ENCODE measurements around the gene KLK11.

Gene KLK11, protein sequence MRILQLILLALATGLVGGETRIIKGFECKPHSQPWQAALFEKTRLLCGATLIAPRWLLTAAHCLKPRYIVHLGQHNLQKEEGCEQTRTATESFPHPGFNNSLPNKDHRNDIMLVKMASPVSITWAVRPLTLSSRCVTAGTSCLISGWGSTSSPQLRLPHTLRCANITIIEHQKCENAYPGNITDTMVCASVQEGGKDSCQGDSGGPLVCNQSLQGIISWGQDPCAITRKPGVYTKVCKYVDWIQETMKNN

DNA sequence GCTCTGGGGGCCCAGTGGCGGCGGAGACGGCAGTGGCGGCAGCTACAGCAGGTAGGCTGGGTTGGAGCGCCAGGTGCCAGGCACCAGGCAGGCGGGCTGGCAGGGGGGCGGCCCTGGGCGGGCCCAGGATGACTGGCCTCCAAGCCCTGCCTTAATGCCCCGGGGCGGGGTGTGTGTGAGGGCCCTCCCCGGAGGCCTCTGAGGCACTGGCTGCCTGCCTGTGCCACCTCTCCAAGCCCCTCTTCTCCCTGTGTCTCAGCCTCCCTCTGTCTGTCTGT is at the start of gene KLK11:
TSS of gene KLK11 (minus strand) at position 63 of the 278 bp plus-strand sequence. CDS start 985 bp downstream, outside the sequence.
- no peak for DNase-seq (ENCODE audit: low read depth)

DNA sequence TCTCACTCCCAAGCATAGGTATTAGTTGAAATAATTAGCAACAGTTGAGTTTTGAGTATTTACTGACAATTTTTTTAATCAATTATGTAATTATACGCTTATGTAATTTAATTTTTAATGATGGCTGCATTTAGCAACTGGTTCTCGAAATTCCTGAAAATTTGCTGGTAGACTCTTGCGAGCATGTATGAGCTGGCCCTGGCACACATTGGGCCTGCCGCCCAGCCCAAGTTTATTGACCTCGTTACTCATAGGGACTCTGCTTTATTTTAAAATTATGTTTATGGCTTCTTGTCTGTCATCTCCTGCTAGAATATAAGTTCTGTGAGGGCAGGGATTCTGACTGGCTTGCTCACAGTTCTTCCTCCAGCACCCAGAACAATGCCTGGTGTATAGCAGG is 49.6 kb upstream of the KLK11 start:
- DNase-seq (ENCODE audit: low read depth), result no peak

DNA sequence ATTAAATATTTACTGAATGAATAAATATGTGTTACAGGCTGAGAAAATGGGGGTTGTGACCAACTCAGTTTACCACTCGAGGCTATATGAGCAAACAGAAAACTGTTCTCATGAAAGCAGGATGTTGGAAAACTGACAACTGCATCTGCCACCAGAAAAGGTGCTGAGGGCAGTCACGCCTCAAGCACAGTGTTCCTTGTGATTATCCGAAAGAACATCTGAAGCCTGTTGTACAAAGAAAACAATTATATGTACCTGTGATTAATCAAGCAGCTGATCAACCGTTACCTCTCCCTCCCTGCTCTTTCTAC is 44.6 kb upstream of the KLK11 start:
- no peak for DNase-seq (ENCODE audit: low read depth)

DNA sequence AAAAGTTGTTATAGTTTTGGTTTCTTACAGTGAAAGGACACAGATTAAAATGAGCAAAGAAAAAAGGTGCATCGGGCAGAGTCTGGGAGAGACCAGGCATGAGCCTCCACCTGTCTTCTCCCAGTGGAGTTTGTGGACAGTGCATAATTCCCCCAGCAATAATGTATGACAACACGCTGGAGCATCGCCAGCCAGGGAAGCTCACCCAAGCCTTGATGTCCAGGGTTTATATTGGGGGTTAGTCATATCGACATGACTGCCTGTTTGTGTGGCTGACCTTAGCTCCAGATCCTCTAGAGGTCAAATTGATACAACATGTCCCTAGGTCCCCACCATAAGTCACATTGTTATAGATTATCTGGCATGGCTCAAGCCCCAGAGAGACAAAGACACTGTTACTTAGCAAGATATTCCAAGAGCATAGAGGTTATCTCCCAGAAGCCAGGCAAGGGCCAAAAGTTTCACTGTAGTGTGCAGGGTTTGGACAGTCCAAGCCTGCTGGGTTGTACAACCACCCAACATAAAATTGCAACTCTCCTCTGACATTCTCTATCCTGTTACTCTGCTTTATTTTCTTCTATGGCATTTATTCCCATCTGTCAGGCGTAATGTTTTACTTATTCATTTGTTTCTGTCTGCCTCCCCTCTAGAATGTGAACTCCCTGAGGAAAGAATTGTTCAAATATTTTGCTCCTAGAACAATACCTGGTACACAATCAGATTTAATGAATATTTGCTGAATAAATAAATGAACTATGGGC is 44.1 kb upstream of the KLK11 start:
- no peak for DNase-seq (ENCODE audit: low read depth)

DNA sequence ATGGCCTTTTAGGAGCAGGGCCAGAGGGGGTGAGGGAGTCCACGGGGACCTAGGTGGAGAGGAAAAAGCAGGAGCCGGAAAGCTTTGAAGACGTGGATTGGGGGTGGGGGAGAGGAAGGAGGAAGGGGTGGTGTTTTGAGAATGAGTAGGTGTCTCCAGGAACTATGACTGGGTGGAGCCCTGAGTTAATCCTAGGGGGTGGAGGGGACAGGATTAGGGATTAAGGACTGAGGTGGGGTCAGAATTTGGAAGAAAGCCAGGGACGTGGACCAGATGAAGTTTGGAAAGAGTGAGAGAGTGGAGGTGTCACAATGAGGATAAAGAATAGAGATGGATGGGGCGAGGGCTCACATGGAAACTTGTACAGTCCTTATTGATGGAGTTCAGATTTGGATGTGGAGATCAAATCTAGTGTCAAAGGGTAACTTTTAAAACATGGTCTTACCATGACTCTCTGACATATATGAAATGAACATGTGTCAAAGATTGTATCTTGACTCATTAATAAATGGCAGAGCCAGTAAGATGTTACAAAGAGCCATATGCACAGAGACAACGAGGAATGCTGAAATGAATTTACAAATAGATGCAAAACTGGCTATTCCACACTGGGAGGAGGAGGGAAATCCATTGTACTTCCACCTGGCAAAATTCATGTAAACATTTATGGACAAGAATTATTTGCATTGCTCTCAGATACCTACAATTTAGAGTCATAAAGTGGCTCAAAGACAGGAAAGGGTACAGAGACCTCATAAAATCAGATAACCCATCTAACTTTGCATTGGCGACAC is 40.2 kb upstream of the KLK11 start:
- no peak for DNase-seq (ENCODE audit: low read depth)

DNA sequence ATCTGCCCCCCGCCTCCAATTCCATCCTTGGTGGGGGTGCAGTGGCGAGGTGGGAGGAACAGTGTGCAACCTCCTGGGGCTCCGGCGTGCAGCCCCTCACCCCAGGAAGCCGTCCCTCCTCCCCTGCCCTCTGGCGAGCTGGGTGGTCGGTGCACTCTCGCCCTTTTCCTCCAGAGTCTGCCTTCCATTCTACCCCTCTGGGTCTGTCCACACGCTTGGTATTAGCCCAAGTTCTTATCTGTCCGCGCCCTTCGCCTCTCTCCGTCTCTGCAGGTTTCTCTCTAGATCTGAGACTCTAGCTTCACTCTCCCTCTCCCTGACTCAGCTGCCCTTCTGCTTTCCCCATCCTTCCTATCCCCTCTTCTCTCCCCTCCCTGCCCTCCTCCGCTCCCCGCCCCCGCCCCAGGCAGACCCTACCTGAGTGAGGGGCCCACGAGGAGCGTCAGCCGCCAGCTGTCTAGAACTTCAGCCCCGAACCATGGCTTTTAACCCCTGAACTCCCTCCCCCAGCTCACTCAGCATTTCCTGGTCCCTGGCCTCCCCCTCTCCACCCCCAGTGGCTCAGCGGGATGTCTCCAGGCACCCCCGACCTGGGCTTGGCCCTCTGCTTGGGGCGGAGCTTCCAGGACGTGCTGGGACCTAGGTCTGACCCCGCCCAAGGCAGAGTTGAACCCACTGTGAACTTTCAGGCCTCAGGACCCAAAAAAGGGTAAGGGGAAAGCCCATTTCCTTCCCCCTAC is 39.0 kb upstream of the KLK11 start:
- no peak for DNase-seq (ENCODE audit: low read depth)

DNA sequence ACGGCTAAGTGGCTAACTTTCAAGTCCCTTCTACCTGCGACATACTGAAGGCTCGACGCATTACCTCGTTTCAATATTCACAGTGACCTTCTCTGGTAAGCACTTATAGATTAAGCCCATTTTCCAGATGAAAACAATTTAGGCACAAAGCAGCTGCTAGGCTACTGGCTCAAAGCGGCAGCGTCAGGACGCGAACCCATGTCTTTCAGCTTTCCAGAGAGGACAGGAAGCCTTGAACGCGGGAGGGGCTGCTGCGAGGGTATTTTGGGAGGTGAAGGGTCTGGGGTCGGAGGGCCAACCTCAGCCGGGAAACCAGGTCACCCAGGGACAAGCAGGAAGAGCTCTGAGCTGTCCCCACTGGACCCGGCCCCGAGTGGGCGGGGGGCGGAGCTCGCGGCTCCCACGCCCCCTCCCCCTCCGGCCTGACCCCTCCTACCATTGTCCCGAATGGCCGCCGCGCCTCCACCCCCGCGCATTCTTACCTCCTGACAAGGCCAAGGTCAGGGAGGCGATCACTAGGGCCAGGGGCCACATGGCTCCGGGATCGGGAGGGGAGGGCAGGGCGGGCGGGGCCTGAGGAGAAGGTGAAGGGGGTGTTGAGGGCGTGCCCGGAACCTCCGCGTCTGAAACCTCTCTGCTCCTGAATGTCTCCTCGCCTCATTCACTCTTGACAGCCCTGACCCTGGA is 38.3 kb upstream of the KLK11 start, which contains the start of gene KLK13:
TSS of gene KLK13 (minus strand) at position 559 of the 687 bp plus-strand sequence. CDS start at position 534, 25 bp downstream.
- no peak for DNase-seq (ENCODE audit: low read depth)

DNA sequence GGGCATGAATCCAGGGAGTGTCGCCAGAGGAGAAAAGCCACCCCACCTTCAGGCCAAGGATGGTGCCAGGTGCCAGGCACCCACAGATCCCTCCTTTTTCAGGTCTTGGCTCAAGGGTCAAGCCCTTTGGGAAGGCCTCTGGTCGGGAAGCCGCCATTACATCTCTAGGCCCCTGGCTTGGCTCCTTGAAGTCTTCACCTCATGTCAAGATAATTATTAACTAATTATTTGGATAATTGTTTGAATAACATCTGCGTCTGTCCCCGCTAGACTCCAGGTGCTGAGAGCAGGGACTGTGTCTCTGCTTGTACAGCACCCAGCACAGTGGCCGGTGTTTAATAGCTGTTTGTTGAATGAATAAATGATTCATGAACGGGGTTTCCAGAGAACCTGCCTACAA is 37.2 kb upstream of the KLK11 start:
- no peak for DNase-seq (ENCODE audit: low read depth)

DNA sequence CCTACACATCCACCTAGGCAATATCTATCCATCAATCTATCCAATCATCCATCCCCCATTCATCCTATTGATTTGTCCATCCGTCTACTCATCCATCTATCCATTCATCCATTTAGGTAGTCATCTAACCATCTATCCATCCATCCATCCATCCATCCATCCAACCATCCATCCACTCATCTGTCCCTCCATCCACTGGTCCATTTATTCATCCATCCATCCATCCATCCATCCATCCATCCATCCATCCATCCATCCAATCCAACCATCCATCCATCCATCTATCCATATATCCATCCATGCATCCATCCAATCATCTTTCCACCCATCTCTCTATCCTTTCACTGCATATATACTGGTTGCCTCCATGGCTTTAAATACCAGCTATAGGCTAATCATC is 34.6 kb upstream of the KLK11 start:
- DNase-seq (ENCODE audit: low read depth), result no peak

DNA sequence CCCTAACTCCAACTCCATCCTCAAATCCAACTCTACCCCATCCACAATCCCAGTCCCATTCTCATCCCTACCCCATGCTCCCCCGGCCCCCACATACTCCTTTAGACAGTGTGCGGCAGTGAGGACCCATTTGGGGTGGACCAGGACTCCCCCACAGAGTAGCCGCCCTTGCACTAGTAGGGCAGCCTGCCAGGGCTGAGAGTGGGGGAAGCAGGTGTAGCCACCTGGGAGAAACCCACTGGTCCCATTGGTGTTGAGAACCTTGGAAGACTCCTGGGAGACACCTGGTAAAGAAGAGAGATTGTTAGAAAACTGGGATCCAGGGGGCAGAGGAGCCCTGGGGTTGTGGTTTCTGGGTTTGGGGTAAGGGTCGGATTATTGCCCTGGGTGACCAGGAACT is 33.9 kb upstream of the KLK11 start:
- no peak for DNase-seq (ENCODE audit: low read depth)

DNA sequence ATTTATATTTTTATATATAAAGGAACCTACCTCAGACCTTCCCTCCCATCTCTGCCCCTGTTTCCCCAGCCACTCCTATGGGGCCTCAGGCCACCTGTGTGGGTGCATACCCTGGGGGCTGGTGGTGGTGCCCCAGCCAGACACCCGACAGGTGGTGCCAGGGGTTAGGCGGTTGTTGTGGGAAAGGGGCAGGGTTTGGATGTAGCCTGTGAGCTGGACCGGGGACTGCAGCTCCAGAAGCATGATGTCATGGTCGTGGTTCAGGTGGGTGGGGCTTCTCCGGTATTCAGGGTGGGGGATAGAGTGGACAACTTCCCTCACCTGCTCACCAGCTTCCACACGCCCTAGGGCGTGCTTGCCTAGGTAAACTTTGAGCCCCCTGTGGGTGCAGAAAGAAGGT is 33.3 kb upstream of the KLK11 start:
- no peak for DNase-seq (ENCODE audit: low read depth)

DNA sequence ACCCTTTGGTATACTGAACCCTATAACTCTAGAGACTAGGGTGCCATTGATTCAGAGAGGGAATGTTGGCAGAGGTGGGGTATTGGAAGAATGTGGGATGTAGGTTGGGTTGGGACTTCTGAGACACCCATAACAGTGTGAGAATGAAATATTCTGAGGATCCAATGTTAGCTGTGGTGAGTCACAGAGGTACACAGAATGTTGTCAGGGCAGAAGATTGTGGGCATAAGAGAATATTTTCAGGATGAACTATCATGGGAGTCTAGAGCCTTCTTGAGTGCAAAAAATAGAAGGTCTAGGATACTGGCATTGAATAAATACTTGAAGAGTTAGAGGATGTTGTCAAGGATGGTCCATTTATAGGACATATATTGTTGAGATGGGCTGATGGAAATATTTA is 29.4 kb upstream of the KLK11 start:
- no peak for DNase-seq (ENCODE audit: low read depth)

DNA sequence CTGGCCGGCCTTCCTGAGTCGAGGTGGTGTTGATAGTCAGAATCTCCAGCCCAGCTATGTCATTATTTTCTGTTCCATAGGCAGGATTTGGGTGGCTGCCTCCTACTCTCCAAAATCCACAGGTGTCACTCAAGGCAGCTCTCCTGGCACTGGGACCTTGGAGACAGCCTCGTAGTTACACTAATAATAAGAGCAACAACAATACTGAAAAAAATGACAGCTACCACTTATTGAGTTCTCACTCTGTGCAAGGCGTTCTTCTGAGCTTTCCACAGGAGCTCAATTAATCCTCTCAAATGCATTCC is 20.6 kb upstream of the KLK11 start:
- no peak for DNase-seq (ENCODE audit: low read depth)

DNA sequence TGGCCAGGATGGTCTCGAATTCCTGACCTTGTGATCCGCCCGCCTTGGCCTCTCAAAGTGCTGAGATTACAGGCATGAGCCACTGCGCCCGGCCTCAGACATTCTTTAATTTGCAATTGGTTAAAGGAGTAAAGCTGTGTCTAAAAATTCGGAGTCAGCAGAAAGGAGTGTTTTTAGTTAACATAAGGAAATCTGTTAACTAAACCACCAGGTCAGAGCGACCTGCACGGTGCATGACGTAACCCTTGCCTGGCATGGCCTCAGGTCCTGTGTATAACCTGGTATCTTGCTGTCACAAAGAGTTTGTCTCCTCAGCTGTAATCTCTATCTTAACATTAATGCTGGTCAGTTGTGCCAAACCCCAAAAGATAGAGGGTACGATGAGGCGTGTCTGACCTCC is 17.9 kb upstream of the KLK11 start:
- DNase-seq (ENCODE audit: low read depth), result no peak

DNA sequence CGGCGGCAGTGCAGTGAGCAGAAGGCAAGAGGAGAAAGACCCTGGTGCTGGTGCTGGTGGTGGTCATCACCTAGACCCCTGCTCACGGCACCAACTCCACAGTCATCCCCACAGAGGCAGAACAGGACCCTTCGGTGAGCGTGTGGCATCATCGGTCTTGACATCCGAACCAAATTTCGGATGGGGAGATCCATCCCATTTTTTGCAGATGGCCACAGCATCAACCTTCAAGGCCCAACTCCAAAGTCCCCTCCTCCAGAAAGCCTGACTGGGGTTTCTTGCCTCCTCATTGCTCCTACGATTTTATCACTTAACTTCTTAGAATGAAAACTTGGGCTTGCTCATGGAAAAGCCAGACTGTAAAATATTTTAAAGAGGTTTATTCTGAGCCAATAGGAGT is 17.1 kb upstream of the KLK11 start:
- no peak for DNase-seq (ENCODE audit: low read depth)

DNA sequence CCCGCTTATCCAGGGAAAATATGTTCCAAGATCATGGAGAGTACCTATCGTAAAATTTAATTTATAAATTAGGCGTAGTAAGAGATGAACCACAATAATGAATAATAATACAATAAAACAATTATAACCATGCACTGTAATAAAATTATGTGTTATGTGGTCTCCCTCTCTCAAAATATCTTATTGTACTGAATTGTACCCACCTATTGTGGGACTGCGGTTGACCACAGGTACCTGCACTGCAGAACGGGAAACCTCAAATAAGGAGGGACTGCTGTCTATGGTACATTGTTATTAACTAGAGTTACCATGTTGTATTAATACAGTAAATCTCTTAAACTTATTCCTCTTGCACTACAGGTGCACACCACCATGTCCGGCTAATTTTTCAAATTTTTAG is 13.7 kb upstream of the KLK11 start:
- no peak for DNase-seq (ENCODE audit: low read depth)

DNA sequence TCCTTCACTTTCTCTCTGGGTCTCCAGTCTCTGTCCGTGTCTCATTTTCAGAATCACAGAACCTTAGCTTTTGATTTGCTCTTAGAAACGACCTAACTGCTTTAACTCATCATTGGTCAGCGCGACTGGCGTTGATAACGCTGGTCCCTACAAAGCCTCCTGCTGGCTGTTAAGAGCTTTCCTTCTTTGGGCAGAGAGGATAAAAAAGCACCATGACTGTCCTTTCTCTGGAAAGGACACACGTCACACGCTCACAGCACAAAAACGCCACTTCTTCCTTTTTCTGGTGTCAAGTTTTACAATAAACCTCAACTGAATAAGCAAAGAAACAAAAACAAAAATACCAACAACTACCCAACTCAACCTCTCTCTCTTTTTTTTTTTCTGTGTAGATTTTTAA is 10.1 kb upstream of the KLK11 start:
- no peak for DNase-seq (ENCODE audit: low read depth)

DNA sequence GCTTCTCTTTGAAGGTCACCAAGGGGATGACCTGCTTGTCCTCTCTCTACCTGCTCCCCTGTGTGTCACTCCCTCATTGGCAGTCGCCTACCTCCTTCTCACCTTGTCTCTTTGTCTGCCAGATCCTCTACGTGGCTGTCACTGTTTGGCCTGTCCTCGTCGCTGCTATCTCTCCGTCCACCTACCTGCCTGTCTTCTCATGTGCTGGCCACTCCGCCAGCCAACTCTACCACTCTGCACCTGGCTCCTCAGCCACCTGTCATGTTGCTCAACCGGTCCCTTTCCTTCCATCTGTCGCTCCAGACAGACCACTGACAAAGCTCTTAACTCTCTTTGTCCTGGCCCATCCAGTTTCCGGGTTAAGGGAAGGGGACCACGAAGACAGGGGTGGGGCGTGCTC is 8.3 kb upstream of the KLK11 start, which contains the start of gene KLK12:
TSS of gene KLK12 (minus strand) at position 299 of the 400 bp plus-strand sequence. CDS start 381 bp downstream, outside the sequence.
- DNase-seq (ENCODE audit: low read depth), result no peak

DNA sequence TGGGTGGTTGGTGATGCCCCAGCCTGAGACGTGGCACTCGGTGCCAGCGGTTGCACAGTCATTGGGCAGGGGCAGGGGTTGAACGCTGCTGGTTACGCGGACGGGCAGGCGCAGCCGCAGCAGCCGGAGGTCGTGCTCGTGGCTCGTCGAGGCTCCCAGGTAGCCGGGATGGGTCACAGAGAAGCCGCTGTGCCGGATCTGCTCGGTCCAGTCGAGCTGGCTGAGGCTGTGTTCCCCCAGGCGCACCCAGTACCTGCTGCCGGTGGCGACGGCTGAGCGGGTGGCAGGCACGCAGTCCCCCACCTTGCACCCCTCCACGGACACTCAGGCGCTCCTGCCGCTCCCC is 5.4 kb upstream of the KLK11 start:
- DNase-seq (ENCODE audit: low read depth), result no peak

DNA sequence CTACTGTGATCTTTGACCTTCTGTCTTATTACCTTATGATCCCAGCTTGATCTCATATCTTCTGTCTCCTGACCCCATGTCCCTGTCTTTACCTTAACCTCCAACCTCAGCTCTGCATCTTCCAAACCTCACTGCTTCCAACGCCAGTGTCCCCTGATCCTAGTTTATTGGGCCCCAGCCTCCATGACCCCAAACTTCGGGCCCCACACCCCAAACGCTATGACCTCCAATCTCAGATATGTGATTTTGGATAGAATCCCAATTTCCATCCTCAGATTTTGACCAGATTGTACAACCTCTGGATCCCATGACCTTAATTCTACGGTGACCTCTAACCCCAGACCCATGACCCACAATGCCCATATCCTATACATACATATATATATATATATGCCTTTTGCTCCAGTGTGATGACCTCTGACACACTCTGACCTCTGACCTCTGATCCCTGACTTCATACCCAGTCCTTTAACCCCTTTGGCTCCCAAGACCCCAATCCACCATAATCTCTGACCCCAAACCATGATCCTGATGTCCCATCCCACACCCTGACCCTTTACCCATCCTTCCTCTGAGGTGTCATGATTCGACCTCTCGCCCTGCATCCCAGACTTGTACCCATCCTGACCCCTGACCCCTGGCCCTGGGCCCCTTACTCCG is 4.9 kb upstream of the KLK11 start:
- DNase-seq (ENCODE audit: low read depth), result no peak

DNA sequence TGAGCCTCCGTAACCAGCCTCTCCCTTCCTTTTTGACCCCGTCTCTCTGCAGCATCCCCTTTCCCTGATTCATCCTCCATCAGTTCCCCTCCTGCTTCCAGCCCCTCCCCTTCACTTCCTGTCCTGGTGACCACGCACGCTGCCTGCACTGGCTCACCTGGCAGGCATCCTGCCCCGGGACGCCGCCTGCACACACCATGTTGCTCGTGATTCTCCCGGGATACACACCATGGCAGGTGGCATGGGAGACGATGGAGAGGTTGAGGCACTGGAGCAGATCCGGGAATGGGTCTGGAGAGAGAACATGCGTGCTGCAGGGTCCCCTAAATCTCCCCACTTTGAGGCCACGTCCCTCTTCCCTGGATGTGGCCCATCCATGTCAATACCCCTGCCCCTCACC is 4.2 kb upstream of the KLK11 start:
- no peak for DNase-seq (ENCODE audit: low read depth)

DNA sequence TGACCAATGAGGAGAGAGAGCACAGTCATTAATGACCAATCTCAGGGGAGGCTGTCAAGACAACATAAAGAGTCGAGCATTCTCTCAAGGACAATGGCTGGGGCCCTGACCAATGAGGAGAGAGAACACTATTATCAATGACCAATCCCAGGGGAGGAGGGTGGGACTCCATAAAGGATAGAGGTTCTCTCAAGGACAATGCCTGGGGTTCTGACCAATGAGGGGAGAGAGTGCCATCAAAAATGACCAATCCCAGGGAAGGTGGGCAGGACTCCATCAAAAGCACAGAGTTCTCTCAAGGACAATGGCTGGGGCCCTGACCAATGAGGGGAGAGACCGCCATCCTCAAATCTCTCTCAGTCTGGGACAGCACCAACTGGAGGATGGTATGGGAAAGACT is 3.3 kb upstream of the KLK11 start:
- no peak for DNase-seq (ENCODE audit: low read depth)

Measured in CMK (cell line).